Natural killer cell (primary cell): Measurements from ENCODE around the gene GRPEL2. TPM values are rescaled to one million over a fixed set of nuclear protein-coding genes. Genes with fewer than 3 reads are reported as not detected.

Experiments
- ATAC-seq, 3 donors: fragments of 150-1000 bp in 2 of 3; fragments of 200-7000 bp in 1 of 3; cut with Tn5 transposase; 1 replicate in 1 of 3; 2 replicates in 2 of 3; pipeline ENCODE4 v1.10.0; 2021; ENCODE audit warnings: mild to moderate bottlenecking in 2 of 3, moderate library complexity in 2 of 3
- DNase-seq, 2 donors: peaks; one replicate each; pipeline versions ENCODE4 v3.0.0 to v3.0.0-alpha.2; 2013 to 2021; ENCODE audit warnings: mixed read lengths in 1 of 2
- H3K27ac ChIP-seq: one replicate; pipeline ENCODE4 v1.5.1; 2013; ENCODE audit warnings: mild to moderate bottlenecking, low read length
- H3K27me3 ChIP-seq: one replicate; pipeline ENCODE4 v1.6.1; 2013; ENCODE audit warnings: low read length; ENCODE audit not compliant: control insufficient read depth, insufficient read depth
- H3K36me3 ChIP-seq: one replicate; pipeline ENCODE4 v1.6.1; 2013; ENCODE audit warnings: low read length; ENCODE audit not compliant: control insufficient read depth, insufficient read depth
- H3K4me1 ChIP-seq: one replicate; pipeline ENCODE4 v1.6.1; 2013; ENCODE audit warnings: low read length; ENCODE audit not compliant: control insufficient read depth, insufficient read depth
- H3K4me3 ChIP-seq: one replicate; pipeline ENCODE4 v1.5.1; 2013; ENCODE audit warnings: low read length
- H3K9me3 ChIP-seq: one replicate; pipeline ENCODE4 v1.6.1; 2013; ENCODE audit warnings: low read length; ENCODE audit not compliant: control insufficient read depth, insufficient read depth
- H3K27ac Mint-ChIP-seq, 2 donors: one replicate each; pipeline ENCODE4 v1.8.0; 2022; ENCODE audit warnings: mild to moderate bottlenecking in 2 of 2, mixed read lengths in 2 of 2, moderate library complexity in 1 of 2
- H3K27me3 Mint-ChIP-seq, 2 donors: one replicate each; pipeline ENCODE4 v1.8.0; 2022; ENCODE audit warnings: low read depth in 2 of 2, mixed read lengths in 2 of 2
- H3K36me3 Mint-ChIP-seq: one replicate; pipeline ENCODE4 v1.8.0; 2022; ENCODE audit warnings: mixed read lengths
- H3K4me1 Mint-ChIP-seq, 2 donors: one replicate each; pipeline ENCODE4 v1.8.0; 2022; ENCODE audit warnings: mixed read lengths in 2 of 2
- H3K4me3 Mint-ChIP-seq: one replicate; pipeline ENCODE4 v1.8.0; 2022; ENCODE audit warnings: mild to moderate bottlenecking, moderate library complexity, mixed read lengths
- H3K9me3 Mint-ChIP-seq, 2 donors: one replicate each; pipeline ENCODE4 v1.8.0; 2022; ENCODE audit warnings: mixed read lengths in 2 of 2
- WGBS: methylation state at CpG from one replicate; pipeline ENCODE4 v1.1.7; 2013; ENCODE audit warnings: missing lambda C conversion rate; ENCODE audit not compliant: insufficient coverage; 5-methylcytosine and 5-hydroxymethylcytosine counted together
- intact Hi-C: fragments of 100-400 bp; cut with micrococcal nuclease; formaldehyde crosslinking; loops from one replicate; pipeline ENCODE4 v1.14.2; 2022
- total RNA-seq, 4 donors: library from RNA; stranded (reverse); fragments of 120-200 nt in 1 of 4; gene quantifications; one replicate each; pipeline versions ENCODE4 v1.2.3 to v1.2.4, GENCODE V29; 2013 to 2022
- TF ChIP-seq, protein P1 (sequence below): fragments of 200-600 bp; IDR thresholded peaks from one replicate; pipeline ENCODE4 v1.8.0; 2022; ENCODE audit warnings: antibody characterized with exemption

The GRPEL2 gene
- total RNA-seq, 3 donors from 2014 or later (not counting 1 experiment from before 2014, with no cell fraction given) = 5.6 to 12.9 (median 6.8) TPM

DNA sequence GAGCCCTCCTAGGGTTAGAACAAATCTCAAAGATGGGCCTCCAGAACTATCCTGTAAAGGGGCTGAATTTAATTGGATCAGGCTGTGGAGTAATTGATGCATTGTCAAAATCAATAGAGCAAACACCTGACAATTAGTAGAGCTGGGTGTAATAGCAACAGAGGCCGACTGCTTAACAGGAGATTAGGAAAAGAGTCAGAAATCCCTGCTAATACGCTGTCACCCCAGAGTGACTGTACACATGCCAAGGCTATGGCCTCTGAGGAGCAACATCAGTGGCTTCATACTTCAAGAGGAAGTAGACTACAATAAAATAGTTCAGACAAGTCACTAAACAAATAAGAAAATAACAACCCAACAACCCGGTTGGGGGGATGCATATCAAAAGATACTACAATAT lies 18.7 kb upstream of the GRPEL2 start:
- H3K36me3 Mint-ChIP-seq = no peaks in the 10 kb centered on the region
- H3K27me3 Mint-ChIP-seq = no peaks in the 10 kb centered on the region
- Histone ChIP-seq H3K4me1 (no peaks in the 10 kb centered on the region), H3K9me3 (no peaks in the 10 kb centered on the region), H3K36me3 (no peaks in the 10 kb centered on the region), H3K27ac (no peak overlapping the region), H3K4me3 (no peak overlapping the region), H3K27me3 (no peaks in the 10 kb centered on the region)
- DNase-seq (no peak), ATAC-seq (no peak)
- no peak overlapping the region for H3K27ac Mint-ChIP-seq
- 90% methylated on average over 3 of the region's 3 CpGs for WGBS
- no peak overlapping the region for H3K4me3 Mint-ChIP-seq
- TF ChIP-seq, protein P1, sequence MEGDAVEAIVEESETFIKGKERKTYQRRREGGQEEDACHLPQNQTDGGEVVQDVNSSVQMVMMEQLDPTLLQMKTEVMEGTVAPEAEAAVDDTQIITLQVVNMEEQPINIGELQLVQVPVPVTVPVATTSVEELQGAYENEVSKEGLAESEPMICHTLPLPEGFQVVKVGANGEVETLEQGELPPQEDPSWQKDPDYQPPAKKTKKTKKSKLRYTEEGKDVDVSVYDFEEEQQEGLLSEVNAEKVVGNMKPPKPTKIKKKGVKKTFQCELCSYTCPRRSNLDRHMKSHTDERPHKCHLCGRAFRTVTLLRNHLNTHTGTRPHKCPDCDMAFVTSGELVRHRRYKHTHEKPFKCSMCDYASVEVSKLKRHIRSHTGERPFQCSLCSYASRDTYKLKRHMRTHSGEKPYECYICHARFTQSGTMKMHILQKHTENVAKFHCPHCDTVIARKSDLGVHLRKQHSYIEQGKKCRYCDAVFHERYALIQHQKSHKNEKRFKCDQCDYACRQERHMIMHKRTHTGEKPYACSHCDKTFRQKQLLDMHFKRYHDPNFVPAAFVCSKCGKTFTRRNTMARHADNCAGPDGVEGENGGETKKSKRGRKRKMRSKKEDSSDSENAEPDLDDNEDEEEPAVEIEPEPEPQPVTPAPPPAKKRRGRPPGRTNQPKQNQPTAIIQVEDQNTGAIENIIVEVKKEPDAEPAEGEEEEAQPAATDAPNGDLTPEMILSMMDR = no peak
- H3K4me1 Mint-ChIP-seq = no peaks in the 10 kb centered on the region
- intact Hi-C loops = no loop called here
- no peaks in the 10 kb centered on the region for H3K9me3 Mint-ChIP-seq

- H3K4me3 Mint-ChIP-seq = no peak overlapping the region
- no peak overlapping the region for H3K4me3 ChIP-seq
- H3K36me3 ChIP-seq = no peaks in the 10 kb centered on the region
- no peak for ATAC-seq
- no peaks in the 10 kb centered on the region for H3K36me3 Mint-ChIP-seq
- intact Hi-C loops = no loop called here
- H3K27ac ChIP-seq = no peak overlapping the region
- no peaks in the 10 kb centered on the region for H3K4me1 ChIP-seq
- H3K4me1 Mint-ChIP-seq = no peaks in the 10 kb centered on the region
- WGBS = 97% methylated on average over 5 of the region's 5 CpGs
- no peaks in the 10 kb centered on the region for H3K27me3 Mint-ChIP-seq
- H3K27ac Mint-ChIP-seq = no peak overlapping the region
- DNase-seq = no peak
- no peaks in the 10 kb centered on the region for H3K9me3 Mint-ChIP-seq
- H3K9me3 ChIP-seq = no peaks in the 10 kb centered on the region
- no peaks in the 10 kb centered on the region for H3K27me3 ChIP-seq
- TF ChIP-seq, protein P1 = no peak
Measured at GRCh38 chr5:149328177-149328576, 17.1 kb upstream of the GRPEL2 start.

DNA sequence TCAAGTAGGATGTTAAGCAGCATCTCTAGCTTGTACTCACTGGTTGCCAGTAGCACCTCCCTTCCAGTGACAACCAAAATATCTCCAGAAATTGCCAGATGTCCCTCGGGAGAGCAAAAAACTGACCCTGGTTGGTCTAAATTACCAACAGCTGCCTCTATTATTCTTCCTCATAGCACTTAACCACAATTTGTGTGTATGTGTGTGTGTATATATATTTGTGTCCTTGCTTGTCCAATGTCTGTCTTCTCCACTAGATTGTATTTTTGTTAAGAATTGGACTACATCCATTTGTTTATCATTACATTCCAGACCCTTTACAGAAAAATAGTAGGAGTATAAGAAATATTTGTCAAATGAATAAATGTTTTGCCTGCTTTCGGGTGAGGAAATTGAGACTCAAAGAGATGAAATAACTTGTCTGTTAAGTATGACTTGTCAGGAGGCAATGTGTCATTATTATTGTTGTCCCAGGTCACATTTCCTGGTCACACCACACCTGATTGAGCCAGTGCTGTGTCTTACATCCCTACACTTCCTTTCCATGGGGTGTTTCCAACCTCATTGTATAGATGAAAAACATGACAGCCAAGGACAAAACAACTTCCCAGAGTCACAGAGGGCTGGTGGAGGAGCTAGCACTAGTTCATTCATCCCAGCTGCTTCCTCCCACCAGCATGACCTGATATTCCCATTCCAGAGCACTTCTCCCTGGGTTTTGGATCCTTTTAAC lies 11.4 kb upstream of the GRPEL2 start:
- TF ChIP-seq, protein P1 = no peak
- Mint-ChIP-seq H3K27ac (no peak overlapping the region), H3K4me3 (no peak overlapping the region), H3K36me3 (no peaks in the 10 kb centered on the region), H3K4me1 (no peaks in the 10 kb centered on the region), H3K27me3 (peaks cover 0 to 22% of the 10 kb centered on the region in 2 donors), H3K9me3 (no peaks in the 10 kb centered on the region)
- ATAC-seq (no peak), DNase-seq (no peak)
- H3K4me3 ChIP-seq = no peak overlapping the region
- no peaks in the 10 kb centered on the region for H3K4me1 ChIP-seq
- 77% methylated on average over 2 of the region's 2 CpGs for WGBS
- intact Hi-C loops = no loop called here
- no peaks in the 10 kb centered on the region for H3K27me3 ChIP-seq
- no peak overlapping the region for H3K27ac ChIP-seq
- H3K9me3 ChIP-seq = no peaks in the 10 kb centered on the region
- no peaks in the 10 kb centered on the region for H3K36me3 ChIP-seq

GRCh38 chr5:149337736-149338135 lies 7.6 kb upstream of the GRPEL2 start:
- H3K4me3 ChIP-seq = no peak overlapping the region
- TF ChIP-seq, protein P1 = no peak

More at GRCh38 chr5:149337736-149338135, 7.6 kb upstream of the GRPEL2 start:
- H3K9me3 ChIP-seq = no peaks in the 10 kb centered on the region
- H3K36me3 ChIP-seq = no peaks in the 10 kb centered on the region
- peaks cover 0 to 26% of the 10 kb centered on the region in 2 donors for H3K27me3 Mint-ChIP-seq
- H3K27ac Mint-ChIP-seq = no peak overlapping the region
- H3K4me3 Mint-ChIP-seq = no peak overlapping the region
- no peaks in the 10 kb centered on the region for H3K27me3 ChIP-seq
- WGBS = 91% methylated on average over 4 of the region's 4 CpGs
- no peaks in the 10 kb centered on the region for H3K36me3 Mint-ChIP-seq
- no peak overlapping the region for H3K27ac ChIP-seq
- ATAC-seq = no peak
- no peaks in the 10 kb centered on the region for H3K4me1 ChIP-seq
- intact Hi-C loops = no loop called here
- H3K9me3 Mint-ChIP-seq = no peaks in the 10 kb centered on the region
- DNase-seq = no peak
- no peaks in the 10 kb centered on the region for H3K4me1 Mint-ChIP-seq
